Prostate gland (tissue), 2 donors: ENCODE results near the gene TECTA. TPM values are rescaled to one million over a fixed set of nuclear protein-coding genes. Genes with fewer than 3 reads are reported as not detected.

Experiments used
- DNase-seq: peaks from one replicate; pipeline ENCODE4 v3.0.0-alpha.2; 2019; ENCODE audit warnings: low spot score
- H3K27ac ChIP-seq, 2 donors: fragments of 200-600 bp; sonication (generic); 2 replicates each; pipeline ENCODE4 v1.5.1; 2017 to 2019
- H3K27me3 ChIP-seq: fragments of 200-600 bp; sonication (generic); replicated peaks from 2 replicates; pipeline ENCODE4 v1.5.1; 2019; ENCODE audit not compliant: insufficient read depth
- H3K36me3 ChIP-seq, 2 donors: fragments of 200-600 bp; sonication (generic); 1 replicate in 1 of 2; 2 replicates in 1 of 2; pipeline versions ENCODE4 v1.5.1 to v1.8.1; 2017 to 2019
- H3K4me1 ChIP-seq: fragments of 200-600 bp; sonication (generic); replicated peaks from 2 replicates; pipeline ENCODE4 v1.5.1; 2019
- H3K4me3 ChIP-seq, 2 donors: fragments of 200-600 bp; sonication (generic); 2 replicates each; pipeline ENCODE4 v1.5.1; 2017 to 2019
- H3K9me3 ChIP-seq: fragments of 200-600 bp; sonication (generic); 2 replicates; pipeline ENCODE4 v1.5.1; 2017
- CTCF ChIP-seq, 4 experiments: fragments of 200-600 bp in 2 of 4; fragments of 450-650 bp in 2 of 4; sonication (generic) in 2 of 4; IDR thresholded peaks; 1 replicate in 3 of 4; 2 replicates in 1 of 4; pipeline ENCODE4 v1.5.1; 2016 to 2019; ENCODE audit warnings: antibody characterized with exemption in 4 of 4, mild to moderate bottlenecking in 2 of 4, moderate library complexity in 2 of 4
- POLR2A ChIP-seq: fragments of 450-650 bp; IDR thresholded peaks from one replicate; pipeline ENCODE4 v1.6.1; 2016; ENCODE audit warnings: antibody characterized with exemption, mild to moderate bottlenecking
- POLR2AphosphoS5 ChIP-seq: sonication (generic); formaldehyde crosslinking; IDR thresholded peaks from one replicate; pipeline ENCODE4 v1.6.1; 2017; ENCODE audit warnings: antibody characterized with exemption
- WGBS: methylation state at CpG from one replicate; pipeline ENCODE4 v1.1.5; 2018; 5-methylcytosine and 5-hydroxymethylcytosine counted together
- intact Hi-C: fragments of 100-400 bp; cut with DNase I; formaldehyde crosslinking; loops from one replicate; pipeline ENCODE4 v1.14.2; 2022
- total RNA-seq, 2 donors: library from RNA; depleted of rRNA; stranded (reverse); fragments of >200 nt; gene quantifications; one replicate each; pipeline ENCODE4 v1.1.0, GENCODE V29; 2016

Gene TECTA
- total RNA-seq, result 1 to 10 TPM in 1 of 2 donors, under 1 TPM in 1; 0.41 to 1.6 TPM

GRCh38 chr11:121100943-121101342, at the start of gene TECTA:
Gene TECTA (plus strand): TSS chr11:121101243. CDS start chr11:121102666, 1,423 bp downstream.
- Histone ChIP-seq H3K27me3 (no peaks in the 10 kb centered on the region), H3K4me3 (no peak within 1 kb of the TSS), H3K4me1 (no peaks in the 10 kb centered on the region), H3K27ac (no peak within 1 kb of the TSS), H3K36me3 (no peaks in the 10 kb centered on the region), H3K9me3 (no peaks in the 10 kb centered on the region)
- no peak for DNase-seq
- WGBS, result 99% methylated on average over 2 of the region's 2 CpGs
- intact Hi-C loops, result no loop called here
- no peak for TF ChIP-seq CTCF (IDR thresholded peaks at IDR 0.05)
- no peak for TF ChIP-seq POLR2AphosphoS5
- no peak for TF ChIP-seq POLR2A

DNA sequence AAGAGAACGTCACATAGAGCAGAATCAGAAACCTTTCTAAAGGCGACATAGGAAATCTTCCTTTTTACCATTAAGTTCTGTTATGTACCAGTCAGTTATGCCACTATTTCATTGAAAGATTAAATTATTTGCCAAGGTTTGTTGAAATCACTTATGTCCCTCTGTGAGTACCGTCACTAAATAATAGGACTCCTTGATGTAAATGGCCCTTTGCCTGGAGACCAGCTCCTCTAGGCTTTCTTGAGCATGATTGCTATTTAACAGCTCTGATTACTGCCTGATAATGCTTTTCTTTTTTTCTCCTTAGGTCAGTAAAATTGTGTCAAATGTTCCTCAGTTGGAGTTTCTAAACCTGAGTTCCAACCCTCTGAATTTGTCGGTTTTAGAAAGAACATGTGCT, 47.8 kb upstream of the TECTA start:
- no peak for DNase-seq
- Histone ChIP-seq H3K9me3 (no peaks in the 10 kb centered on the region), H3K4me1 (no peaks in the 10 kb centered on the region), H3K4me3 (no peak overlapping the region), H3K27me3 (no peaks in the 10 kb centered on the region), H3K27ac (no peak overlapping the region), H3K36me3 (no peaks in the 10 kb centered on the region)
- 93% methylated on average over 4 of the region's 4 CpGs for WGBS
- TF ChIP-seq POLR2A, result no peak
- TF ChIP-seq POLR2AphosphoS5, result no peak
- no peak for TF ChIP-seq CTCF (IDR thresholded peaks at IDR 0.05)
- intact Hi-C loops, result no loop called here

DNA sequence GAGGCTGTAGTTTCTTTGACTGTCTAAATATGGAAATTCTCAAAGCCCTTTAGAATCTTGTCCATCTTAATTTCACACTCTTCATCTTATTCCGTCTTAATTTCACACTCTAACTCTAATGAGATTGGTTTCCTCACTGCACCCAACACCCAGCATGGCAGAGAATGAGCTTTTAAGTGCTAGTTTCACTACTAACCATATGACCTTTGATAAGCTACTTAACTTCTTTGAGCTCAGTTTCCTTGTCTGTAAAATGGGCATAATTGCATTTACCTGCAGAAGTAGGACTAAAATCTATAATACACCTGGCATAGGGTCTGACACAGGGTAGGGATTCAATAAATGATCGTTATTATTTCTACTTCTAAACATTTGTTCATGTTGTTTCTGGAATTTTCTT, 46.8 kb upstream of the TECTA start:
- TF ChIP-seq POLR2A, result no peak
- TF ChIP-seq POLR2AphosphoS5, result no peak
- TF ChIP-seq CTCF (IDR thresholded peaks at IDR 0.05), result no peak
- no peaks in the 10 kb centered on the region for H3K9me3 ChIP-seq
- intact Hi-C loops, result no loop called here
- WGBS, result 99% methylated on average over 2 of the region's 2 CpGs
- DNase-seq, result no peak
- no peaks in the 10 kb centered on the region for H3K36me3 ChIP-seq
- H3K27me3 ChIP-seq, result no peaks in the 10 kb centered on the region
- H3K4me1 ChIP-seq, result no peaks in the 10 kb centered on the region
- no peak overlapping the region for H3K4me3 ChIP-seq
- H3K27ac ChIP-seq, result no peak overlapping the region

- Histone ChIP-seq H3K9me3 (no peaks in the 10 kb centered on the region), H3K36me3 (no peaks in the 10 kb centered on the region), H3K4me1 (no peaks in the 10 kb centered on the region), H3K27ac (no peak overlapping the region), H3K27me3 (no peaks in the 10 kb centered on the region), H3K4me3 (no peak overlapping the region)
- intact Hi-C loops, result no loop called here
- WGBS, result 82% methylated on average over 3 of the region's 3 CpGs
- DNase-seq, result no peak
- TF ChIP-seq CTCF (IDR thresholded peaks at IDR 0.05), result no peak
- TF ChIP-seq POLR2AphosphoS5, result no peak
These were observed 46.0 kb upstream of the TECTA start for GRCh38 chr11:121055076-121055475.

DNA sequence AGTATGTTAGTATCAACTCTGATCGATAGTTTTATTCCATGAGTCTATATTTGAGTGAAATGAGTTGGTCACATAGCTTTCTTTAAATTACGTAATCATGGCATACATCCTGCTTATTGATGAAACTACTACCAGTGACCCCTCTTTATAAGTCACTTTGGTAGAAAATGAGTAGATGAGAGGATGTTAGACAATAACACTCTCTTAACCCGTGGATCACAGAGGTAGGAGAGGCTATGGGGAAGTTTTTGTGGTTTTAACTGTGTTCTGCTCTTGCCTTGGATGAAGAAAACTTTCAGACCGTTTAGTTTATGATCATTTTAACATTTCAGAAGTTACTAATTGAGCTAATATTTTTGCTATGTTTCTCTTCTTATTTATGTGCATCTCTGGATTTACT, 43.1 kb upstream of the TECTA start:
- 87% methylated on average over 4 of the region's 4 CpGs for WGBS
- H3K9me3 ChIP-seq, result no peaks in the 10 kb centered on the region
- no peaks in the 10 kb centered on the region for H3K4me1 ChIP-seq
- H3K27me3 ChIP-seq, result no peaks in the 10 kb centered on the region
- intact Hi-C loops, result no loop called here
- no peaks in the 10 kb centered on the region for H3K36me3 ChIP-seq
- TF ChIP-seq CTCF (IDR thresholded peaks at IDR 0.05) (no peak), POLR2AphosphoS5 (no peak), POLR2A (no peak)
- H3K27ac ChIP-seq, result no peak overlapping the region
- H3K4me3 ChIP-seq, result no peak overlapping the region
- no peak for DNase-seq
